HepG2 (cell line): ENCODE measurements around the gene SLC12A2. TPM values are rescaled to one million over a fixed set of nuclear protein-coding genes. Genes with fewer than 3 reads are reported as not detected.

Source experiments
- ATAC-seq: fragments of 200-7000 bp; cut with Tn5 transposase; 3 replicates; pipeline ENCODE4 v1.9.1; 2020; ENCODE audit warnings: mild to moderate bottlenecking, moderate library complexity
- BruUV-seq: library from RNA; stranded (reverse); fragments of 400-500 nt; replicated peaks from 2 replicates; lab custom pipeline; 2021; lab: Mats Ljungman, UMichigan
- CTCF ChIA-PET: fragments of 300-600 bp; formaldehyde crosslinking; extraction: SDS; loops from one replicate; lab custom pipeline; 2021; ENCODE audit warnings: low total read pairs, inconsistent platforms, low intra/inter-chr PET ratio; lab: Yijun Ruan, JAX
- POLR2A ChIA-PET: fragments of 350-600 bp; sonication (Branson Sonifier 250); formaldehyde crosslinking; loops from one replicate; lab custom pipeline; 2020; ENCODE audit warnings: antibody characterized with exemption, inconsistent platforms; lab: Yijun Ruan, JAX
- DNase-seq: peaks from one replicate; pipeline ENCODE4 v3.0.0-alpha.2; 2015; ENCODE audit warnings: low spot score
- FAIRE-seq: peaks from 3 replicates; lab custom pipeline; 2011; peaks lifted over from hg19 to GRCh38; lab: Jason Lieb, UNC
- H2AFZ ChIP-seq: one replicate; pipeline ENCODE4 v1.6.1; 2011; ENCODE audit warnings: low read length, inconsistent platforms
- H3K27ac ChIP-seq: fragments of 300-600 bp; 3 replicates; pipeline ENCODE4 v1.8.0; 2011; ENCODE audit warnings: mixed run types, mild to moderate bottlenecking, mixed read lengths, low read length, inconsistent platforms; ENCODE audit not compliant: insufficient read depth; ENCODE audit errors: extremely low read length
- H3K27me3 ChIP-seq, 2 experiments: fragments of 200-600 bp in 1 of 2; 2 replicates in 1 of 2; 3 replicates in 1 of 2; pipeline versions ENCODE4 v1.6.0 to v1.8.0; 2011; ENCODE audit warnings: low read length in 2 of 2, mild to moderate bottlenecking in 2 of 2, moderate library complexity in 2 of 2, inconsistent platforms in 1 of 2; ENCODE audit not compliant: insufficient read depth in 2 of 2, control insufficient read depth in 1 of 2
- H3K36me3 ChIP-seq, 2 experiments: fragments of 200-600 bp in 1 of 2; replicated peaks in 1 of 2; 2 replicates in 1 of 2; 3 replicates in 1 of 2; pipeline versions ENCODE4 v1.5.1 to v1.8.0; 2011; ENCODE audit warnings: low read length in 2 of 2, inconsistent platforms in 1 of 2; ENCODE audit not compliant: insufficient read depth in 2 of 2, control insufficient read depth in 1 of 2
- H3K4me1 ChIP-seq: 2 replicates; pipeline ENCODE4 v1.5.1; 2012; ENCODE audit warnings: low read length, inconsistent platforms; ENCODE audit not compliant: insufficient read depth
- H3K4me2 ChIP-seq: 2 replicates; pipeline ENCODE4 v1.6.0; 2011; ENCODE audit warnings: low read depth, low read length, inconsistent platforms
- H3K4me3 ChIP-seq, 3 experiments: fragments of 200-600 bp in 1 of 3; sonication (generic), shearing (Covaris generic) in 1 of 3; replicated peaks in 1 of 3; 2 replicates each; pipeline ENCODE4 v1.5.1; 2011 to 2016; ENCODE audit warnings: low read length in 3 of 3, inconsistent platforms in 2 of 3, low read depth in 2 of 3, mild to moderate bottlenecking in 2 of 3, control low read depth in 1 of 3, mixed read lengths in 1 of 3; ENCODE audit not compliant: insufficient read depth in 1 of 3
- H3K79me2 ChIP-seq: one replicate; pipeline ENCODE4 v1.6.1; 2011; ENCODE audit warnings: low read length, inconsistent platforms; ENCODE audit not compliant: insufficient read depth
- H3K9ac ChIP-seq: 2 replicates; pipeline ENCODE4 v1.6.0; 2011; ENCODE audit warnings: mild to moderate bottlenecking, low read depth, low read length, inconsistent platforms; ENCODE audit not compliant: insufficient read depth
- H3K9me3 ChIP-seq: 2 replicates; pipeline ENCODE4 v1.5.1; 2012; ENCODE audit warnings: mild to moderate bottlenecking, low read length
- H4K20me1 ChIP-seq: 2 replicates; pipeline ENCODE4 v1.6.0; 2011; ENCODE audit warnings: inconsistent platforms, mild to moderate bottlenecking, low read length, moderate library complexity; ENCODE audit not compliant: insufficient read depth
- CCDC6 ChIP-seq: sonication (generic); formaldehyde crosslinking; IDR thresholded peaks from 2 replicates; pipeline ENCODE4 v1.8.1; 2022; ENCODE audit warnings: mild to moderate bottlenecking, missing genetic modification reagents, moderate library complexity
- ELK4 ChIP-seq: sonication (generic); formaldehyde crosslinking; IDR thresholded peaks from 2 replicates; pipeline ENCODE4 v1.9.0; 2021; ENCODE audit warnings: missing genetic modification reagents, borderline replicate concordance
- JUNB ChIP-seq: sonication (generic); formaldehyde crosslinking; IDR thresholded peaks from 2 replicates; pipeline ENCODE4 v1.8.0; 2022; ENCODE audit warnings: missing genetic modification reagents, mild to moderate bottlenecking, borderline replicate concordance
- MIER2 ChIP-seq: IDR thresholded peaks from 2 replicates; pipeline ENCODE4 v1.6.1; 2016; ENCODE audit warnings: missing biosample characterization, missing genetic modification reagents
- MTERF4 ChIP-seq: sonication (generic); formaldehyde crosslinking; IDR thresholded peaks from 2 replicates; pipeline ENCODE4 v1.8.0; 2023; ENCODE audit warnings: mild to moderate bottlenecking, missing genetic modification reagents
- NCOA2 ChIP-seq: sonication (generic); formaldehyde crosslinking; IDR thresholded peaks from 2 replicates; pipeline ENCODE4 v1.8.0; 2022; ENCODE audit warnings: inconsistent platforms
- NFATC3 ChIP-seq: sonication (generic); formaldehyde crosslinking; IDR thresholded peaks from 2 replicates; pipeline ENCODE4 v1.5.1; 2020; ENCODE audit warnings: mild to moderate bottlenecking, missing genetic modification reagents
- ZBTB46 ChIP-seq: sonication (generic); formaldehyde crosslinking; IDR thresholded peaks from 2 replicates; pipeline ENCODE4 v1.4.0; 2020; ENCODE audit warnings: mild to moderate bottlenecking, missing genetic modification reagents, borderline replicate concordance
- ZNF18 ChIP-seq: sonication (generic); formaldehyde crosslinking; IDR thresholded peaks from 2 replicates; pipeline ENCODE4 v1.8.0; 2022; ENCODE audit warnings: mild to moderate bottlenecking, missing genetic modification reagents; ENCODE audit not compliant: insufficient replicate concordance
- ZNF230 ChIP-seq: sonication (generic); formaldehyde crosslinking; IDR thresholded peaks from 2 replicates; pipeline ENCODE4 v1.4.0; 2020; ENCODE audit warnings: mild to moderate bottlenecking, missing genetic modification reagents
- ZNF264 ChIP-seq: sonication (generic); formaldehyde crosslinking; IDR thresholded peaks from 2 replicates; pipeline ENCODE4 v1.4.0; 2020; ENCODE audit warnings: missing genetic modification reagents
- ZNF619 ChIP-seq: sonication (generic); formaldehyde crosslinking; IDR thresholded peaks from 2 replicates; pipeline ENCODE4 v1.4.0; 2020; ENCODE audit warnings: mild to moderate bottlenecking, missing genetic modification reagents
- ZNF746 ChIP-seq: sonication (generic); formaldehyde crosslinking; IDR thresholded peaks from 2 replicates; pipeline ENCODE4 v1.8.0; 2022; ENCODE audit warnings: mild to moderate bottlenecking, missing genetic modification reagents
- ZNF781 ChIP-seq: sonication (generic); formaldehyde crosslinking; IDR thresholded peaks from 2 replicates; pipeline ENCODE4 v1.5.1; 2020; ENCODE audit warnings: borderline replicate concordance, mild to moderate bottlenecking, missing genetic modification reagents; ENCODE audit errors: not compliant biosample characterization
- ZZZ3 ChIP-seq: sonication (generic); formaldehyde crosslinking; IDR thresholded peaks from 2 replicates; pipeline ENCODE4 v1.4.0; 2020; ENCODE audit warnings: missing genetic modification reagents, mild to moderate bottlenecking, borderline replicate concordance
- WGBS: methylation state at CpG from one replicate; pipeline ENCODE4 v1.1.6; 2017; ENCODE audit warnings: low lambda C conversion rate; 5-methylcytosine and 5-hydroxymethylcytosine counted together
- in situ Hi-C: cut with HindIII; loops from 2 replicates; pipeline ENCODE4 v1.10.0; 2017; ENCODE audit warnings: low pct_unique_long_range_greater_than_20kb; ENCODE audit not compliant: extremely low pct_ligation_motif_present
- intact Hi-C: fragments of 100-400 bp; cut with micrococcal nuclease; formaldehyde crosslinking; loops from one replicate; pipeline ENCODE4 v1.10.0; 2022; ENCODE audit not compliant: unreplicated experiment
- polyA plus RNA-seq, 8 experiments: library from polyadenylated mRNA; depleted of rRNA in 3 of 8; stranded (reverse) in 7 of 8; unstranded in 1 of 8; fragments of >200 nt; fragmentation: Illumina TruSeq in 4 of 8; extraction: Trizol in 4 of 8; gene quantifications; 2 replicates each; pipeline versions ENCODE4 v1.2.1 to v1.2.3, GENCODE V29; 2011 to 2016; ENCODE audit warnings: low read depth in 4 of 8, missing spikeins in 1 of 8, mixed read lengths in 1 of 8; ENCODE audit not compliant: insufficient read depth in 1 of 8
- total RNA-seq, 5 experiments: library from RNA; depleted of rRNA; stranded (reverse); fragments of >200 nt; fragmentation: Illumina TruSeq; extraction: Trizol; gene quantifications; 2 replicates each; pipeline ENCODE4 v1.2.3, GENCODE V29; 2016; ENCODE audit warnings: low read depth in 1 of 5

The SLC12A2 gene
- total and polyA plus RNA-seq, 2 of the 13 experiments (the other 11 are each of a cell fraction or from before 2014, with no cell fraction given): 4.0 to 9.7 TPM

- no TSS peak for BruUV-seq
- 33% methylated on average over 2 of the region's 2 CpGs for WGBS
- Histone ChIP-seq H3K9me3 (no peaks in the 10 kb centered on the region), H3K9ac (no peak overlapping the region), H3K27ac (no peak overlapping the region), H2AFZ (no peak overlapping the region), H3K36me3 (no peaks in the 10 kb centered on the region), H3K79me2 (no peaks in the 10 kb centered on the region), H3K27me3 (no peaks in the 10 kb centered on the region)
- no peak for DNase-seq
- in situ Hi-C loops: no loop called here
- no peak for TF ChIP-seq ZNF781 (CRISPR knock-in tag)
- TF ChIP-seq ZBTB46 (CRISPR knock-in tag): no peak
- TF ChIP-seq NFATC3 (CRISPR knock-in tag): no peak
- TF ChIP-seq ZNF746: no peak
- TF ChIP-seq ZNF264 (CRISPR knock-in tag): no peak
- TF ChIP-seq CCDC6: no peak
- no peak for TF ChIP-seq ELK4 (CRISPR knock-in tag)
- no peak for TF ChIP-seq JUNB (CRISPR knock-in tag)
- no peak for TF ChIP-seq ZNF619 (CRISPR knock-in tag)
- no peak for TF ChIP-seq ZNF18
- TF ChIP-seq MTERF4 (CRISPR knock-in tag): no peak
- TF ChIP-seq ZZZ3 (CRISPR knock-in tag): no peak
- TF ChIP-seq ZNF230: no peak
- TF ChIP-seq NCOA2 (CRISPR knock-in tag): no peak
- no peak for TF ChIP-seq MIER2 (CRISPR knock-in tag)
- TF ChIP-seq, all 625 proteins: peak for 0
- no peak overlapping the region for H3K4me2 ChIP-seq
- no peak for ATAC-seq
- intact Hi-C loops: no loop called here
- H3K4me1 ChIP-seq: no peaks in the 10 kb centered on the region
- H3K4me3 ChIP-seq: no peak overlapping the region
- POLR2A ChIA-PET: no interaction called here
- no peaks in the 10 kb centered on the region for H4K20me1 ChIP-seq
- FAIRE-seq: no peak
- CTCF ChIA-PET: no interaction called here
These were observed 60.3 kb downstream of the SLC12A2 start for GRCh38 chr5:128143911-128144310.
